ENCODE measurements around the gene HEATR1.

GRCh38 chr1:236618507-236618906, 14.2 kb upstream of the HEATR1 start:
- no peak for TF ChIP-seq CTCF (IDR thresholded peaks at IDR 0.05)
- TF ChIP-seq POLR2A (IDR thresholded peaks at IDR 0.05): no peak

Measured in uterus (tissue), 2 donors.